Osteoblast (primary cell): ENCODE measurements around the gene FPGT. TPM values are rescaled to one million over a fixed set of nuclear protein-coding genes. Genes with fewer than 3 reads are reported as not detected.

Experiments used
- DNase-seq: peaks from one replicate; pipeline ENCODE4 v3.0.0; 2011; ENCODE audit warnings: low spot score, mixed read lengths; ENCODE audit not compliant: insufficient read length; ENCODE audit errors: missing footprints
- H2AFZ ChIP-seq: 2 replicates; pipeline ENCODE4 v1.6.0; 2011; ENCODE audit warnings: mild to moderate bottlenecking, low read length
- H3K27ac ChIP-seq: 2 replicates; pipeline ENCODE4 v1.5.1; 2011; ENCODE audit warnings: mild to moderate bottlenecking, low read depth, low read length, moderate library complexity
- H3K27me3 ChIP-seq: 2 replicates; pipeline ENCODE4 v1.6.0; 2012; ENCODE audit warnings: mild to moderate bottlenecking, control low read depth, inconsistent platforms, low read length, moderate library complexity; ENCODE audit not compliant: insufficient read depth
- H3K36me3 ChIP-seq: 2 replicates; pipeline ENCODE4 v1.5.1; 2011; ENCODE audit warnings: mild to moderate bottlenecking, low read length, control low read depth, moderate library complexity; ENCODE audit not compliant: insufficient read depth
- H3K4me1 ChIP-seq: 2 replicates; pipeline ENCODE4 v1.5.1; 2011; ENCODE audit warnings: mild to moderate bottlenecking, low read length, control low read depth, moderate library complexity; ENCODE audit not compliant: insufficient read depth
- H3K4me2 ChIP-seq: 2 replicates; pipeline ENCODE4 v1.6.0; 2011; ENCODE audit warnings: mild to moderate bottlenecking, low read length; ENCODE audit not compliant: insufficient read depth
- H3K4me3 ChIP-seq: fragments of 200-600 bp; sonication (generic); 3 replicates; pipeline ENCODE4 v1.5.1; 2012; ENCODE audit warnings: mild to moderate bottlenecking, low read length, inconsistent platforms; ENCODE audit not compliant: insufficient read depth
- H3K79me2 ChIP-seq: 2 replicates; pipeline ENCODE4 v1.6.0; 2012; ENCODE audit warnings: mild to moderate bottlenecking, low read length, control low read depth, inconsistent platforms; ENCODE audit not compliant: insufficient read depth
- H3K9me3 ChIP-seq: 2 replicates; pipeline ENCODE4 v1.5.1; 2011; ENCODE audit warnings: low read depth, low read length, control low read depth
- H4K20me1 ChIP-seq: 2 replicates; pipeline ENCODE4 v1.6.0; 2012; ENCODE audit warnings: mild to moderate bottlenecking, low read length, control low read depth; ENCODE audit not compliant: insufficient read depth
- total RNA-seq: library from RNA; depleted of rRNA; stranded (reverse); fragments of >200 nt; gene quantifications from 2 replicates; pipeline ENCODE4 v1.2.3, GENCODE V29; 2012
- TF ChIP-seq, protein P1 (sequence below): IDR thresholded peaks from 2 replicates; pipeline ENCODE4 v1.5.1; 2011; ENCODE audit warnings: mild to moderate bottlenecking, low read depth, low read length, moderate library complexity; ENCODE audit errors: extremely low read depth

Gene FPGT
- total RNA-seq, 1 donor = 16.3 TPM

DNA sequence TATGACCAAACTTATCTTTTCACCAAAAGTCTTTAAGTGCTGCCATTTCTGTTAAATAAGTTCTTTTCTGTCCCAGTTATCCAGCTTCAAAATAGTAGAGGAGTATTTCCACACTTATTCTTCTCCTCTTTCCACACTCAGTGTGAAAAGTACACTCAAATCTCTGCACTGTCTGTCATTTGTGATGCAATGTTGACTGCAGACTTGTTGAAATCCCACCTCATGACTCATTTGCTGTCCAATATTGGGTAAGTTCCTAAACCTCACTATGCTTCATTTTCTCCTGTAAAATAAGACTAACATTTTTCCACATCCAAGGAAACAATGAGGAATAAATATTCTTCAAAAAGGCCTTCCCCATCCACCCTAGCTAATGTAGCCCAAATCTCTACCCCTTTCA lies 17.6 kb upstream of the FPGT start:
- DNase-seq = no peak

DNA sequence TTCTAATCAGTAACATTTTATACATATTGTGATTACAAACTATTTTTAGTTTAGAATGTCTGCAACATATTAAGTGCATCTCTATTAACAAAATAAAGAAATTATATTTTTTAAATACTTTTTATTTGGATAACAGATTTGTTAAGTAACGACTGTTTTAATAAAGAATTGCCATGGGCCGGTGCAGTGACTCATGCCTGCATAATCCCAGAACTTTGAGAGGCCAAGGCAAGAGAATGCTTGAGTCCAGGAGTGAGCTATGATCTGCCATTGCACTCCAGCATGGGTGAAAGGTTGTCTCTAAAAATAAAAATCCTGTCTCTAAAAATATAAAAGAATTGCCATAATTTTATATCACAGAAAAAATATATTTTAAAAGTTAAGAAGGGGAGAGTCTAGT lies 4.1 kb upstream of the FPGT start:
- H4K20me1 ChIP-seq = no peaks in the 10 kb centered on the region
- H3K27me3 ChIP-seq = no peaks in the 10 kb centered on the region
- peaks cover 5% of the 10 kb centered on the region for H3K4me1 ChIP-seq
- H3K4me2 ChIP-seq = no peak overlapping the region
- no peaks in the 10 kb centered on the region for H3K9me3 ChIP-seq
- TF ChIP-seq, protein P1, sequence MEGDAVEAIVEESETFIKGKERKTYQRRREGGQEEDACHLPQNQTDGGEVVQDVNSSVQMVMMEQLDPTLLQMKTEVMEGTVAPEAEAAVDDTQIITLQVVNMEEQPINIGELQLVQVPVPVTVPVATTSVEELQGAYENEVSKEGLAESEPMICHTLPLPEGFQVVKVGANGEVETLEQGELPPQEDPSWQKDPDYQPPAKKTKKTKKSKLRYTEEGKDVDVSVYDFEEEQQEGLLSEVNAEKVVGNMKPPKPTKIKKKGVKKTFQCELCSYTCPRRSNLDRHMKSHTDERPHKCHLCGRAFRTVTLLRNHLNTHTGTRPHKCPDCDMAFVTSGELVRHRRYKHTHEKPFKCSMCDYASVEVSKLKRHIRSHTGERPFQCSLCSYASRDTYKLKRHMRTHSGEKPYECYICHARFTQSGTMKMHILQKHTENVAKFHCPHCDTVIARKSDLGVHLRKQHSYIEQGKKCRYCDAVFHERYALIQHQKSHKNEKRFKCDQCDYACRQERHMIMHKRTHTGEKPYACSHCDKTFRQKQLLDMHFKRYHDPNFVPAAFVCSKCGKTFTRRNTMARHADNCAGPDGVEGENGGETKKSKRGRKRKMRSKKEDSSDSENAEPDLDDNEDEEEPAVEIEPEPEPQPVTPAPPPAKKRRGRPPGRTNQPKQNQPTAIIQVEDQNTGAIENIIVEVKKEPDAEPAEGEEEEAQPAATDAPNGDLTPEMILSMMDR = no peak
- no peak overlapping the region for H2AFZ ChIP-seq
- peaks cover 6% of the 10 kb centered on the region for H3K79me2 ChIP-seq
- no peak overlapping the region for H3K4me3 ChIP-seq
- H3K36me3 ChIP-seq = no peaks in the 10 kb centered on the region
- no peak overlapping the region for H3K27ac ChIP-seq
- peak; percentile 17 for DNase-seq

More for the DNA sequence above, 17.6 kb upstream of the FPGT start:
- Histone ChIP-seq H3K27me3 (no peaks in the 10 kb centered on the region), H4K20me1 (no peaks in the 10 kb centered on the region), H3K4me3 (no peak overlapping the region), H3K9me3 (no peaks in the 10 kb centered on the region), H3K36me3 (no peaks in the 10 kb centered on the region), H3K27ac (no peak overlapping the region), H2AFZ (no peak overlapping the region), H3K4me2 (no peak overlapping the region), H3K4me1 (no peaks in the 10 kb centered on the region), H3K79me2 (no peaks in the 10 kb centered on the region)
- TF ChIP-seq, protein P1 = no peak

DNA sequence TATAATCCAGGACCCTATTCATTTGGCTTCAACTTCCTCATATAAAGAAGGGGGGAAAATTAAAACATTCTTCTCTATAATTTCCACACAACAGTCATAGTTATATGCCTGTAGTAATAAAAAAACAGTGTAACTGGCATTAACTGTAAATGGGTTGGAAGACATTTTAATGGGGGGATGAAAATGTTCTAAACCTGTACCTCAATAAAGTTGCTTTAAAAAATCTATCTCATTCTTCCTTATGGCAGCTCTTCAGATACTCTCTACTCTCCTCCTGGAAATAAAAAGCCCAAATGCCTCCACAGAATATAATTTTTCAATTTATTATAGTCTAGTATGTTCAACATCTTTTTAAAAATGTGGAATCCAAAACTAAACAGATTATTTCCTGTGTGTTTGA lies 2.7 kb upstream of the FPGT start:
- H3K9me3 ChIP-seq = no peaks in the 10 kb centered on the region
- no peaks in the 10 kb centered on the region for H4K20me1 ChIP-seq
- H3K27me3 ChIP-seq = no peaks in the 10 kb centered on the region
- H2AFZ ChIP-seq = peak overlapping the region; percentile 49
- no peaks in the 10 kb centered on the region for H3K36me3 ChIP-seq
- H3K4me1 ChIP-seq = peaks cover 5% of the 10 kb centered on the region
- H3K4me2 ChIP-seq = no peak overlapping the region
- no peak overlapping the region for H3K27ac ChIP-seq
- no peak for DNase-seq
- TF ChIP-seq, protein P1 = no peak
- peaks cover 9% of the 10 kb centered on the region for H3K79me2 ChIP-seq
- H3K4me3 ChIP-seq = no peak overlapping the region

DNA sequence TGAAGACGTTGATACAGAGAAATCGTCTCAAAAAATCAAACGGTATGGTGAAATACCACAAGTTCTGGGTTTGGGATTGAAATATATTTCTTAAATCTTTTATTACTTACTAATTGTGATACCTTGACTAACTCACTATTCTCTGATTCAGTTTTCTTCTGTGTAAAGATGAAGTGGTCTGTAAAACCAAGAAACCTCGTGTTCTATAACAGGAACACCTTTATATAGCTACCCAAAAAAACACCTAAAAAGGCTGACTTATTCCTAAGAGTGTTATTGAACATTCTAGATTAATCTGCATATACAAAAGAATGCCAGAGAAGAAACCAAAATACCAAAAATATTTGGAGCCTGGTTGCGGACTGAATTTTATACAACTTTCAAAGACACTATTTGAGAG lies 787 bp upstream of the FPGT start:
- peak overlapping the region; percentile 71 for H3K27ac ChIP-seq
- H3K36me3 ChIP-seq = no peaks in the 10 kb centered on the region

More for the DNA sequence above, 787 bp upstream of the FPGT start:
- no peaks in the 10 kb centered on the region for H4K20me1 ChIP-seq
- peaks cover 5% of the 10 kb centered on the region for H3K4me1 ChIP-seq
- DNase-seq = peak; percentile 11
- peak overlapping the region; percentile 82 for H3K4me2 ChIP-seq
- no peaks in the 10 kb centered on the region for H3K9me3 ChIP-seq
- peak overlapping the region; percentile 82 for H2AFZ ChIP-seq
- peak overlapping the region; percentile 85 for H3K4me3 ChIP-seq
- TF ChIP-seq, protein P1 = no peak
- H3K79me2 ChIP-seq = peaks cover 9% of the 10 kb centered on the region
- H3K27me3 ChIP-seq = no peaks in the 10 kb centered on the region
